HG03378 (cell line): ENCODE data around the gene TBC1D13.
"Not testable (repeated sequence)": the region's sequence is repeated elsewhere in the genome, so short reads cannot be mapped to it uniquely, and the experiment has no call there.

Source experiments
- ATAC-seq: cut with Tn5 transposase; IDR thresholded peaks from one replicate; pipeline ENCODE4 v1.9.1; 2021; ENCODE audit warnings: mild to moderate bottlenecking, moderate library complexity; ENCODE audit not compliant: unreplicated experiment

The TBC1D13 gene

GRCh38 chr9:128841694-128842492 lies 54.8 kb downstream of the TBC1D13 start:
- ATAC-seq = no peak

GRCh38 chr9:128843171-128843570 lies 56.1 kb downstream of the TBC1D13 start:
- ATAC-seq = not testable (repeated sequence)

- no peak for ATAC-seq
Observed at GRCh38 chr9:128845186-128845931, 58.3 kb downstream of the TBC1D13 start.

GRCh38 chr9:128846680-128847030 lies 59.6 kb downstream of the TBC1D13 start:
- no peak for ATAC-seq

GRCh38 chr9:128847803-128848202 lies 60.8 kb downstream of the TBC1D13 start:
- no peak for ATAC-seq

GRCh38 chr9:128851024-128851423 lies 64.0 kb downstream of the TBC1D13 start:
- ATAC-seq = not testable (repeated sequence)

- ATAC-seq = not testable (repeated sequence)
Observed at GRCh38 chr9:128851779-128852600, 64.9 kb downstream of the TBC1D13 start.

GRCh38 chr9:128852646-128853045 lies 65.6 kb downstream of the TBC1D13 start:
- not testable (repeated sequence) for ATAC-seq

- ATAC-seq = not testable (repeated sequence)
Observed at GRCh38 chr9:128854454-128854853, 67.4 kb downstream of the TBC1D13 start.

GRCh38 chr9:128858476-128858875 lies 71.4 kb downstream of the TBC1D13 start:
- ATAC-seq = not testable (repeated sequence)
